ENCODE data around the gene RSAD1.

GRCh38 chr17:50430821-50431618, 47.6 kb upstream of the RSAD1 start:
- TF ChIP-seq CTCF (IDR thresholded peaks at IDR 0.05; ENCODE audit: low read length) (no peak), EZH2 (optimal IDR thresholded peaks at IDR 0.05; ENCODE audit: low read depth, low read length) (no peak), EZH2phosphoT487 (IDR thresholded peaks at IDR 0.05; ENCODE audit: low read length) (no peak)
